GM19455 (cell line): Measurements from ENCODE around the gene TIGAR.

Experiments
- ATAC-seq: cut with Tn5 transposase; IDR thresholded peaks from one replicate; pipeline ENCODE4 v1.9.1; 2021; ENCODE audit not compliant: unreplicated experiment

The TIGAR gene, protein sequence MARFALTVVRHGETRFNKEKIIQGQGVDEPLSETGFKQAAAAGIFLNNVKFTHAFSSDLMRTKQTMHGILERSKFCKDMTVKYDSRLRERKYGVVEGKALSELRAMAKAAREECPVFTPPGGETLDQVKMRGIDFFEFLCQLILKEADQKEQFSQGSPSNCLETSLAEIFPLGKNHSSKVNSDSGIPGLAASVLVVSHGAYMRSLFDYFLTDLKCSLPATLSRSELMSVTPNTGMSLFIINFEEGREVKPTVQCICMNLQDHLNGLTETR

DNA sequence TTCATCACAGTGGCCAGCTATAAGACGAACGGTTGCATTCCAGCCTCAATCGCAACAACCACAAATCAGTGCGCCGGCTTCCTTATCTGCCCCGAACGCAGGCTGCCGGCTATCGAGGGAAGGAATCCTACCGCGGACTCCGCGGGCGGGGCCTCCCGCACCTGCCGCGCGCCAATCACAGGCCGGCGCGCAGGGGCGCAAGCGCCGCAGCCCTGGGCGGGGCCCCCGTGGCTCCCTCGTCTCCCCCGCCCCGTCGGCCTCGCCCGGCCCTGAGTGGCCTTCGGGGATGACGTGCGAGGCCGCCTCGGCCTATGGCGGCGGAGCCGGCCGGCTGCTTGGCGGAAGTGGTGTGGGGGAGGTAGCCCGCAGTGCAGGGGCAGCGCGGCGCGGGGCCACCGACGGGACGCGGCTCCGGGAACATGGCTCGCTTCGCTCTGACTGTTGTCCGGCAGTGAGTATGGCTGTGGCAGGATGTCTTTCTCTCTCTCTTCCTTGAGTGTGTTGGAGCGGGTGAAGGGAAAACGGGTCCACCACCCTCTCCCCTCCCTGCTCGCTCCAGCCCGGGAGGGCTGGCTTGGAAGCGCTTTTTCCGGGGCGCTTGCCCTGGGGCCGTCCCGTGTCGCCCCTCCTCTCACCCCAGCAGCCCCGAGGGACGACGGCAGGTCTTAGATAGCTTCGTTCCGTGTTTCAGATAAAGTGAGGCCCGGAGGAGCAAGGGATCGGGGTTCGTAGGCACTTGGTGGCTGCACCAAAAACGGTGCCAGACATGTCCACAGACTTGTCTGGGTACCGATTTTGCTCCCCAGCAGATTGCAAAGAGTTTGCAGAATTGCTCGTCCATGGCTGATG lies at the start of gene TIGAR:
TIGAR (plus strand) TSS at position 361 of the 849 bp plus-strand sequence; CDS start at position 420, 59 bp downstream.
- ATAC-seq, result peak; percentile 92

GRCh38 chr12:4271717-4272423 lies 49.1 kb upstream of the TIGAR start:
- ATAC-seq, result peak; percentile 46

- peak; percentile 1 for ATAC-seq
Observed at GRCh38 chr12:4272424-4273272, 48.4 kb upstream of the TIGAR start.

- ATAC-seq, result no peak
Observed at GRCh38 chr12:4273273-4273651, 47.8 kb upstream of the TIGAR start.

DNA sequence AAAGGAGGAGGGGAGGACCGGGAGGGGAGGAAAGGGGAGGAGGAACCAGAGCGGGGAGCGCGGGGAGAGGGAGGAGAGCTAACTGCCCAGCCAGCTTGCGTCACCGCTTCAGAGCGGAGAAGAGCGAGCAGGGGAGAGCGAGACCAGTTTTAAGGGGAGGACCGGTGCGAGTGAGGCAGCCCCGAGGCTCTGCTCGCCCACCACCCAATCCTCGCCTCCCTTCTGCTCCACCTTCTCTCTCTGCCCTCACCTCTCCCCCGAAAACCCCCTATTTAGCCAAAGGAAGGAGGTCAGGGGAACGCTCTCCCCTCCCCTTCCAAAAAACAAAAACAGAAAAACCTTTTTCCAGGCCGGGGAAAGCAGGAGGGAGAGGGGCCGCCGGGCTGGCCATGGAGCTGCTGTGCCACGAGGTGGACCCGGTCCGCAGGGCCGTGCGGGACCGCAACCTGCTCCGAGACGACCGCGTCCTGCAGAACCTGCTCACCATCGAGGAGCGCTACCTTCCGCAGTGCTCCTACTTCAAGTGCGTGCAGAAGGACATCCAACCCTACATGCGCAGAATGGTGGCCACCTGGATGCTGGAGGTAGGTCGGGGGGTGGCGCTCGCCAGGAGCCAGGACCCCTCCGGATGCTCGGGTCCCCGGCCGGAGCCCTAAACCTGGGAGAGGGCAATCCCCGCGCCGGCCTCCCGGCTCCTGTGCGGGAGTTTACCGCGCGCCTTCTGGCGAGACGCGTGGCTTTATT lies 47.2 kb upstream of the TIGAR start, which contains the start of gene CCND2:
CCND2 (plus strand) TSS at position 111 of the 744 bp plus-strand sequence; CDS start at position 390, 279 bp downstream.
- no peak for ATAC-seq

- ATAC-seq, result no peak
Observed at GRCh38 chr12:4274396-4275015, 46.5 kb upstream of the TIGAR start.

DNA sequence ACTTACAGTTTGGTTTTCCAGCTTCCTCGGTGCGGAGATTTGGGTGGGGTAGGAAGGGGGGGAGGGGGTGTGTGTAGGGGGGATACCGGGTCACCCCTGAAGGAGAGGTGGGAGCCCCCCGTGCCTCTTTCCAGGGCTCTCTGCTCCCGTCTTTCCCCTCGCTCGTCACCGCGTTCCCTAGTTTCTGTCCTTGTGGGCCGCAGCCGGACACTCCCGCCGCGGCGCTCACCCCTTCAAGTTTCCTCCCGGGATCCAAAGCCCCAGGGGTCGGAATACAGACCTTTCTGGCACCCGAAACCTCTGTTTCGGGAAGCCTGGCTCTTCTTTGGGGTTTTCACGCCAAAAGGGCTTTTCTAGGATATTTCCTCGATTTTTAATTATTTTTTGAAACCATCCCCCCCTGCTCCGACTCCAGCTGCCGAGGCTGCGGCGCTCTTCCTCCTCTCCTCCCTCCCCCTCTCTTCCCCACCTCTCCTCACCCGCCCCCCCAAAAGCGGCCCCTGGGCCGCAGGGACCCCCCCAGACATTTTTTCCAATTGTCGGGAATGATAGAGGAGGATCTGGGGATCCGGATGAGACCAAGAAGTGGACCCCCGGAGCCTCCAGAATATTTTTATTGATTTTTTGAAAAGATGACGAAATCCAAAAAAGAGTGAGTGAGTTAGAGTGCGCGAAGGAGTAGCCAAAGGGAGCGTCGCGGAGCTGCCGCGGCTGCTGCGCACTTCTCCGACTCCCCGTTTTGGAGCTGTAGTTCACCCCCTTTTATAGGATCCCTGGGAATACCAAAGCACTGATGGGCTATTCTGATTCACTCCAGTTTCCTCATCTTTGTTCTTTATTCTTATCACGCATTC lies 45.8 kb upstream of the TIGAR start:
- ATAC-seq, result no peak

DNA sequence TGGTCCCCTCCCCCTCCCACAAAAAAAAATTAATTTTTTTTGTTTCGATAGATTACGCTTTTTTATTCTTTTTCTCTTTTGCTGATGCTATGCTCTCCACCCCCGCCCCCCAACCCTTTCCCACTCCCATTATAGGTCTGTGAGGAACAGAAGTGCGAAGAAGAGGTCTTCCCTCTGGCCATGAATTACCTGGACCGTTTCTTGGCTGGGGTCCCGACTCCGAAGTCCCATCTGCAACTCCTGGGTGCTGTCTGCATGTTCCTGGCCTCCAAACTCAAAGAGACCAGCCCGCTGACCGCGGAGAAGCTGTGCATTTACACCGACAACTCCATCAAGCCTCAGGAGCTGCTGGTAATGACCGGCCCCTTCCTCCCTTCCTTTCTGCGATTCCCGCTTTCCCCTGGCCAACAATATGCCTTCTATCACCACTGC lies 45.1 kb upstream of the TIGAR start:
- ATAC-seq, result no peak

- no peak for ATAC-seq
Observed at GRCh38 chr12:4276524-4277204, 44.3 kb upstream of the TIGAR start.

GRCh38 chr12:4277205-4277543 lies 43.8 kb upstream of the TIGAR start:
- no peak for ATAC-seq

DNA sequence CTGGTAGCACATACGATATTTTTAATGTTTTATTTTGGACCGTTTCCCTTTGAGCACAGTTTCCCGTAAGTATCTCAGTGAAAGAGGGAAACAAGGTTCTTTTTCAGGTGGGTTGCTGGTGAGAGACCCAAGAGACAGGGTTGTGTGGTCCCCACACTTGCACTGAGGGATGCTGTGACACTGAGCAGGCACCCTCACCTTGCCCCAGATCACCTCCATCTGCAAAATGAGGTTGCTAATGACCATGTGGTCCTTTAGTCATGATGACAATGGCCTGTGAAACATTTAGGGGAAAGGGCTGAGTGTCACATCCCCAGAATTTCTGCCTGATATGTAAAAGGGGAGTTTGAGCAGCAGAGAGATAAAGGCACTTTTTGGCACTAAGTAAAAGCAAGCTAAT lies 43.2 kb upstream of the TIGAR start:
- ATAC-seq, result no peak

GRCh38 chr12:4278329-4279197 lies 42.5 kb upstream of the TIGAR start:
- ATAC-seq, result no peak

GRCh38 chr12:4279198-4279690 lies 41.8 kb upstream of the TIGAR start:
- ATAC-seq, result no peak

GRCh38 chr12:4280351-4281163 lies 40.5 kb upstream of the TIGAR start:
- no peak for ATAC-seq

DNA sequence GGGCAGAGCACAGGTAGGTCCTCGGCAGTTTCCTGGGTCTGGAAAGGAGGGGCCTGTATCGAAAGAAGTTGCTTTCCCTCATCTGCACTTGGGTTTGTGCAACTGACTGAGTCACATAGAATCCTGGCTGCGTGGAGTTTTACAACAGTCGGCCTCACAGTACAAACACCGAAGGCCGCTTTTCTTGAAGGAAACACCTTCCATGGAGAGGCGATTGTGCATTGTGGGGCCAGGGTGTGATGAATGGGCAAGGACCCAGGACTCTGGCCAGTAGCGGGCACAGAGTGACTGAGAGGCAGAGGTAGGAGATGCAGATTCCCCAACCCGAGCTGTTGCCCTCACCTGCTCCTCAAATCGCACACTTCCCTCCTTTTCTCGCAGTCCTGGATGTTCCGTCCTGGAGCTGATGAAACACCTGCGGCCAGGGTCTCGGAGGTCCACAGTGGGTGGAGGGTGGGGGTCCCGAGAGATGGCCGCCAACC lies 39.8 kb upstream of the TIGAR start:
- no peak for ATAC-seq
